Activated T-cell treated with anti-CD3 and anti-CD28 coated beads for 24 hours (primary cell): ENCODE results near the gene TMEM154.

ENCODE experiments used
- DNase-seq: peaks from one replicate; pipeline ENCODE4 v3.0.0-alpha.2; 2020; ENCODE audit warnings: low read depth

Gene TMEM154

GRCh38 chr4:152679414-152680281, at the start of gene TMEM154:
Gene TMEM154 (minus strand): TSS chr4:152679997. CDS start chr4:152679933, 64 bp downstream.
- peak; percentile 52 for DNase-seq

- no peak for DNase-seq
These were observed 49.7 kb upstream of the TMEM154 start for GRCh38 chr4:152729466-152729865.

- DNase-seq: no peak
These were observed 48.5 kb upstream of the TMEM154 start for GRCh38 chr4:152728343-152728742.

DNA sequence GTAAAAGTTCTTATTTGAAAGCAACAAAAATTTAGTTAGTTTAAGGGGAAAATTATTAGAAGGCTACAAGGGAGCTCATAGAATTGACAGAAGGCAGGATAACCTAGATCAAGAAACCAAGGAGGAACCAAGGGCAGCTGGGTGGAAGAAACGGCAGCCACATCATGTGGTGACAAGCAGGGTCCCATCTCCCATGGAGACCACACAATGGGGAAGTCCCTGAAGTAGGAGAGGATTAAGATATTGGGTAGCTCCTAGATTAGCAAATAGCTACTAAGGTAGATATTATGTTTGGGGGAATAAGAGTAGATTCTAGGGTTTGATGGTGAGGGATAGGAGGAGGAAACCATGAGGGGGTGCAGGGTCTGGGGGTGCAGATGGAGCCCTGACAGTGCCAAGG, 48.0 kb upstream of the TMEM154 start:
- DNase-seq: no peak

DNA sequence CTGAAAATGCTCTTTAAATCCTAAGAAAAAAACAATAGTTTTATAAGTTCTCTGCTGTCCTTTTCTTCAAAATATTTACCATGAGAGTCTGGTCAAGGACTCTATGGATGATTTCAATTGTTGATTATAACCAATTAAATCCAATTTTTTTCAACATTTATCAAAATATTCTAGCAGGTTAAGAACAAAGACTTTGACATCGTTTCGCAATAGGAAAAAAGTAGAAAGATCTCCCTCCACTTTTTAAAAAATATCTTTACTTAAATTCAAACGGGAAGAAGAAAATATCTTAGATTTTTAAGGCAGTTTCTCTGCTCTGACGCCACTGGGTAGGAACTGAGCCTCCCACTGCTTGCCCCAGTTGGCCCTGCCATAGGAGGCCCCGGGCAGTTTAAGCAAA, 44.7 kb upstream of the TMEM154 start:
- DNase-seq: no peak

- no peak for DNase-seq
These were observed 43.4 kb upstream of the TMEM154 start for GRCh38 chr4:152723236-152723635.

GRCh38 chr4:152719801-152720556, 40.2 kb upstream of the TMEM154 start:
- DNase-seq: no peak

DNA sequence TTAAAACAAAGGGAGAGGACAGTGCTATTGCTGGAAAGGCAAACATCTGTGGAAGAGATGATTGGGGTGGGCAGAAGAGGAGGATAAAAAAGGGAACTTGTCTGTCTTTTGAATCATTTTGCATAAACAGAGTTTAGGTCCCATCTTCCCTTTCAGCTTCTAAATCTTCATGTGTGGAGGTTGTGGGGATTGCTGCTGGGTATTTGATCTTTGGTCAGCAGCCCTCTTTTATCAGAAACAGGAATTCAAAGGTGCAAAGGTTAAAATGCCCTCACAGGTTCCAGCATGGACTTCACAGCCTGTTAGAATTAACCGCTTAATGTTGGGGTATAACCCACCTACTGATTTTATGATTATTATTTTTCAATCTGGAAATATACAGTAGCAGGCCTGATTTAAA, 39.5 kb upstream of the TMEM154 start:
- no peak for DNase-seq

DNA sequence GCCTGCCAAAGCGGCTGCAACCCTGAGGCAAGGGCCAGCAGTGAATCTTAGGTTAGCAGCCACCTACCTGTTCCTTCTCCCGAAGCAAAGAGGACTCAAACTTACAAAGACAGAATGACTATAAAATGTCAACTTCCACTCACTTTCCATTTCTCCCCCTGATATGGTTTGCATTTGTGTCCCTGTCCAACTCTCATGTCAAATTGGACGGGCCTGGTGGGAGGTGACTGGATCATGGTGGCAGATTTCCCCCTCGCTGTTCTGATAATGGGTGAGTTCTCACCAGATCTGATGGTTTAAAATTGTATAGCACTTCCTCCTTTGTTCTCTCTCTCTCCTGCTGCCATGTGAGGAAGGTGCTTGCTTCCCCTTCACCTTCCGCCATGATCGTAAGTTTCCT, 35.3 kb upstream of the TMEM154 start:
- DNase-seq: no peak

DNA sequence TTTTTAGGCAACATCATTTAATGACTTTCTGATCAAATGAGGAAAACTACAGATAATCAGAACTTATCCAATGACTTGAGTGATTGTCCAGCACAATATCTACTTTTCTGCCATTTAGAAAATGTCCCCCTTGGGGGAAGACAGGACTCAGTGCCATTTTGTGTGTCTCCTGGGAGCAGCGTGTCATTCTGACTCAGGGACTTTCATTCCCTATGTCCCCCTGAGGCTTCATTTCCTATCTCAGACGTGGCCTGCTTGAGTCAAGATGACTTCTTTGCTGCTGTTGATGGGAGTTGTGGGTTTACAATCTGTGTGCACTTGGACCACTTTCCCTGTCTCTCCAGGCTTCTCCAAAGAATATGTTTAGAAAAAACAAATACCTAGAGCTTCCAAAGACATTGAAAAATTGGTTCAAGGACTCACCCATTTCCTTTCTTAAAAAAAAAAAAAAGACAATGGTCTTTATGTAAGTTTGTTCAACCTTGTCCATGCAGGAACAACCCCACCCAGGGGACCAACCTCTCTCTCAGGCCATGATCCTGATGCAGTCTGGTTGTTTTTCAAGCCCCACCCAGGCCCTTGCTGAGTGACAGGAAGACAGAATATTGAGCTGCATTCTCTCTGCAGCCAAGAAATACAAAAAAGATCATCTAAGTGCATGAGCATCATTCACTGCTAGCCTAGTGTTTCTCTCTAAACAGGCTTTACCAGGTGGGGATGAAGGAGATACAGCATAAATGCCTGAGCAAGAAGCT, 34.3 kb upstream of the TMEM154 start:
- no peak for DNase-seq

DNA sequence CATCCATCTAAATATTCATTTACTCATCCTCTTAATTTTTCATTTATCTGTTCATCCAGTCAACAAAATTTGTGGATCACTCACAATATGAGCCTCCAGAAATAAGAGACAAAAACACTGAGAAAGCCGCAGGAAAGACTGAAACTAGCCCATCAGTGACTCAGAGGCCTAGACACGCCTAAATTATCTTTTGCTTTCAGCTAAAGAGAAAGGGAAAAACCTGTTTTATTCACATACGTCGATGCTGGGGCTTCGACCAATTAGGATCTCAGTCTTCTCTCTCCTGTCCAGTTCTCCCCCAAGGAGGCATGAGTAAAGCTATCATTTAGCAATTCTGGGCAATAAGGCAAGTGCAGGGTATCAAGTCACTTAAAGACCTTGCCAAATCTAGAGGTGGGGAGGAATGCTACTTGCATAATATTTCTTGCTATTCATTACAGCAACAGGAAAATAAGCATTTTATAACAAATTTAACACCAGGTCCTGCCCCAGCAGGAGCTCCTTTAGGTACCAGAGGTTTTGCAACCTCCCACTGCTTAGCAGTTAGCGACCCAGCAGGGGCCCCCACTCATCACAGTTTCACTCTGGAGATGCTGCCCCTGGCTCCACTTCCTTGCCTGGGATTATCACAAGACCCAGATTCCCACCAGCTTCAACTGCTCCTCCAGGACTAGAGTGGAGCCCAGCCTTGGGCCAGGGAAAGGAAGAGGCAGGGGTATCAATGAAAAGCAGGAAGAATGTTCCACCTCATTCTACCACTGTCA, 30.1 kb upstream of the TMEM154 start:
- no peak for DNase-seq

DNA sequence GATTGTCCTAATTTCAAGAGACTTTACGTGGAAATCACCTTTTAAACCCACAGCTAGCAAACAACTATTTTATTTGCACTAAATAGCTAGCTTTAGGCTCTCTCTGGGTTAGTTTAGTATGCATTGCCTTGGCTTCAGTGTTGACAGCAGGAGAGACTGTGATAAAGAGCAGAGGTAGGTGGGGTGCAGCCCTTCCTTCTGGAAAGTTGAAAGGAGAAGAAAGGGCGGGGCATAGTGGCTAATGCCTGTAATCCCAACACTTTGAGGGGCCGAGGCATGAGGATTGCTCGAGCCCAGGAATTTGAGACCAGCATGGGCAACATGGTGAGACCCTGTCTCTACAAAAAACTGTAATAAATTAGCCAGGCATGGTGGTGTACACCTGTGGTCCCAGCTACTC, 29.0 kb upstream of the TMEM154 start:
- no peak for DNase-seq

- no peak for DNase-seq
These were observed 28.6 kb upstream of the TMEM154 start for GRCh38 chr4:152708361-152708760.

- no peak for DNase-seq
These were observed 27.8 kb upstream of the TMEM154 start for GRCh38 chr4:152707632-152708031.

- no peak for DNase-seq
These were observed 26.1 kb upstream of the TMEM154 start for GRCh38 chr4:152705903-152706302.

GRCh38 chr4:152704788-152705187, 25.0 kb upstream of the TMEM154 start:
- DNase-seq: no peak

DNA sequence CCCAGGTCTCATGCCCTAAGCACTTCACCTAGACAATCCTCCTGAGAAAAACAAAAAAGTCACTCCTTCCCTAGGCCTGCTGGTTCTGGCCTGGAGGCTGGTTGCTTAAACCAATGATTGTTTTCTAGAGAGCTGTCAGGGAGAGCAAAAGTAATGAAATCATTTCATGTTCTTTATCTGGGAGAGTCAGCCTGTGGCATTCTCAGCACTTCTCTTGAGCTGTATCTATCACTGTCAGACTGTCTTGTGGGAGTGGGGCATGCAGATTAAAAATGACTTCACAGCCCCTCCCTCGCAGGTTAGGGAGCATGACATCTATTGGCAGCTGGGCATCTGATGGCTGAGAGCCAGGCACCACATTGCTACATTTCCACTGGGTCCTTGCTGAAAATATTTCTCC, 20.4 kb upstream of the TMEM154 start:
- no peak for DNase-seq

DNA sequence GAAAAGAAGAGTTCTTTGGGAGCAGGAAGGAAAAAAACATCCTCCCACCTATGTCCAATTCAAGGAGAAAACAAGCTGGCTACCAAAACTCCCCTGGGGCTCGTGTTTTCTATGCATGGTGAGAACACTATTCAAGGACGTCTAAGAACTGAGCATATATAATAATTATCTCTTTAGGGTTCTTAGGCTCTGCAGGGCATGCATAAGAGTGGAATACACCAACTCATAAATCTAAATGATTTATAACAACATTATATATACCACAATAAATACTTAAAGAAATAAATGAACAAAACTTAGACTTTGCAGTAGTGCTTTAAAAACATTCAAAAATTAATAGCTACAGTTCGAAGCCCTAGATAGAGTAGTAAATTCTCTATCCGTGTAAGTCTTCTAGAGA, 19.5 kb upstream of the TMEM154 start:
- DNase-seq: no peak

GRCh38 chr4:152698089-152698499, 18.3 kb upstream of the TMEM154 start:
- DNase-seq: no peak

GRCh38 chr4:152697284-152698088, 17.7 kb upstream of the TMEM154 start:
- no peak for DNase-seq

DNA sequence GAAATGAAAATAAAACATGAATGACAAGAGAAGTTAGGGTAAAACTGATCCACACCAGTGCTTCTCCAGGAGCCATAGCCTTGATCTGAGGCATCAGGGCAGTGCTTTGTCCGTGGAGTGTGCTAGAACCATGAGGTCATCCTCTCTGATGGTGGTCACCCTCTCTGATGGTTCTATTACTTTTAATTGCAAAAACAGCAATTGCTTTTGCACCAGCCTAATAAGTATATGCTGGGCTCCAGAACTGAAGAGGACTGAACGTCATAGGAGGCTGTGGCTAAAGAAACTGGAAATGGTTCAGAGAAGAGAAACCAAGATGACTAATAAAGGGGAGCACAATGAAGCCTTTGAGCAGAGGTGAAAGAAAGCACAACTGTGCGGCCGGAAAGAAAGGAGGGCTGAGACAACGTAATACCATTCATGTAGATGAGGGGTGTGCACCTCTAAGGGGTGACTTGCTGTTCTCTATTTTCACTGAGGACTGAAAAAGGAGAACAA, 17.0 kb upstream of the TMEM154 start:
- DNase-seq: peak; percentile 30
